Ovary (tissue), 9 donors: Measurements from ENCODE around the gene R3HDM2. TPM values are rescaled to one million over a fixed set of nuclear protein-coding genes. Genes with fewer than 3 reads are reported as not detected.

Experiments used
- DNase-seq, 5 donors: peaks; one replicate each; pipeline ENCODE4 v3.0.0-alpha.2; 2019 to 2020
- H3K27ac ChIP-seq, 2 donors: fragments of 200-600 bp; one replicate each; pipeline versions ENCODE4 v1.5.1 to v1.8.0; 2019 to 2022
- H3K27me3 ChIP-seq: fragments of 200-600 bp; one replicate; pipeline ENCODE4 v1.8.0; 2022
- H3K36me3 ChIP-seq: fragments of 200-600 bp; sonication (generic); one replicate; pipeline ENCODE4 v1.5.1; 2019
- H3K4me1 ChIP-seq: one replicate; pipeline ENCODE4 v1.8.1; 2013; ENCODE audit warnings: mild to moderate bottlenecking, moderate library complexity; ENCODE audit not compliant: insufficient read depth
- H3K4me3 ChIP-seq: fragments of 200-600 bp; sonication (generic); one replicate; pipeline ENCODE4 v1.5.1; 2017
- H3K9me3 ChIP-seq, 2 donors: fragments of 200-600 bp in 1 of 2; sonication (generic) in 1 of 2; one replicate each; pipeline versions ENCODE4 v1.5.1 to v1.8.1; 2013 to 2019; ENCODE audit warnings: mild to moderate bottlenecking in 1 of 2, moderate library complexity in 1 of 2
- CTCF ChIP-seq, 3 donors: fragments of 450-650 bp in 2 of 3; fragments of 200-600 bp in 1 of 3; IDR thresholded peaks; one replicate each; pipeline versions ENCODE4 v1.5.1 to v1.8.0; 2016 to 2022; ENCODE audit warnings: antibody characterized with exemption in 3 of 3, mild to moderate bottlenecking in 1 of 3
- EP300 ChIP-seq: sonication (generic); formaldehyde crosslinking; IDR thresholded peaks from one replicate; pipeline ENCODE4 v1.6.1; 2017; ENCODE audit warnings: antibody characterized with exemption
- POLR2A ChIP-seq: fragments of 450-650 bp; IDR thresholded peaks from one replicate; pipeline ENCODE4 v1.6.1; 2017; ENCODE audit warnings: antibody characterized with exemption, mild to moderate bottlenecking, moderate library complexity
- WGBS, 3 donors: extraction: QIAGEN DNeasy Blood & Tissue Kit in 1 of 3; methylation state at CpG; one replicate each; pipeline versions ENCODE4 v1.1.5 to v1.1.7; 2013 to 2017; 5-methylcytosine and 5-hydroxymethylcytosine counted together
- intact Hi-C, 4 donors: fragments of 100-400 bp; cut with DNase I; formaldehyde crosslinking; loops; one replicate each; pipeline versions ENCODE4 v1.11.0 to v1.15.1; 2022 to 2023
- polyA plus RNA-seq, 2 donors: library from polyadenylated mRNA; stranded (reverse); fragments of 200-250 nt in 1 of 2; fragments of 350-450 nt in 1 of 2; fragmentation: Illumina TruSeq in 1 of 2; extraction: RNeasy Lipid Tissue Mini Kit (QIAGEN cat#74804) in 1 of 2; gene quantifications; one replicate each; pipeline ENCODE4 v1.2.3, GENCODE V29; 2013 to 2014
- total RNA-seq, 7 donors: library from RNA; depleted of rRNA in 2 of 7; stranded (reverse); fragments of >200 nt in 2 of 7; fragmentation: NEBNext Ultra II Directional in 3 of 7; extraction: Animal tissue kit (Norgen Biotek cat#: 25700) in 3 of 7; gene quantifications; one replicate each; pipeline versions ENCODE4 v1.1.0 to v1.2.4, GENCODE V29; 2016 to 2023
- donor health status: DM: no; HTN: no; CAD: no; lungs with moderate emphysema.
- donor health status: DM: no; HTN: no; CAD: no.
- donor health status: Bipolar disorder and iron deficiency.
- donor health status: DM: yes; HTN: yes; CAD: no.
- donor health status: DM: no; HTN: no; CAD: no.
- donor health status: DM: yes; HTN: yes; CAD: no.

The R3HDM2 gene
- total and polyA plus RNA-seq, 9 donors: 24.3 to 81.4 (median 65.6) TPM

- intact Hi-C loops: no loop called here
- TF ChIP-seq POLR2A (peak; percentile 51), CTCF (IDR thresholded peaks at IDR 0.05) (peak; percentile 85 to 94 (median 90)), EP300 (no peak)
Observed at GRCh38 chr12:57462251-57462911, 31.5 kb upstream of the R3HDM2 start.

GRCh38 chr12:57461917-57462250, 31.0 kb upstream of the R3HDM2 start:
- no peaks in the 10 kb centered on the region for H3K27me3 ChIP-seq
- peaks cover 7% of the 10 kb centered on the region for H3K4me1 ChIP-seq
- H3K9me3 ChIP-seq: no peaks in the 10 kb centered on the region
- WGBS, 3 donors: 0 to 2% (median 1%) methylated on average over 8 to 9 of the region's 9 CpGs
- TF ChIP-seq EP300: no peak
- TF ChIP-seq CTCF (IDR thresholded peaks at IDR 0.05): no peak
- H3K4me3 ChIP-seq: peak overlapping the region; percentile 43
- no peak for DNase-seq
- H3K36me3 ChIP-seq: no peaks in the 10 kb centered on the region
- intact Hi-C loops: no loop called here
- H3K27ac ChIP-seq: peak overlapping the region in 1 of 2 donors; percentile 60

More at GRCh38 chr12:57462251-57462911, 31.5 kb upstream of the R3HDM2 start:
- Histone ChIP-seq H3K27ac (peak overlapping the region; percentile 49 to 60), H3K36me3 (no peaks in the 10 kb centered on the region), H3K4me1 (peaks cover 7% of the 10 kb centered on the region), H3K27me3 (no peaks in the 10 kb centered on the region), H3K9me3 (no peaks in the 10 kb centered on the region), H3K4me3 (peak overlapping the region; percentile 43)
- peak; percentile 78 to 89 (median 87) for DNase-seq
- WGBS, 3 donors: 0 to 1% (median 0%) methylated on average over 27 to 28 of the region's 28 CpGs

- TF ChIP-seq CTCF (IDR thresholded peaks at IDR 0.05) (no peak), EP300 (no peak), POLR2A (no peak)
- peak overlapping the region in 1 of 2 donors; percentile 60 for H3K27ac ChIP-seq
- intact Hi-C loops: no loop called here
- H3K9me3 ChIP-seq: no peaks in the 10 kb centered on the region
- peaks cover 7% of the 10 kb centered on the region for H3K4me1 ChIP-seq
- peak overlapping the region; percentile 43 for H3K4me3 ChIP-seq
- no peaks in the 10 kb centered on the region for H3K36me3 ChIP-seq
- DNase-seq: peak; percentile 50 to 80 (median 76)
- no peaks in the 10 kb centered on the region for H3K27me3 ChIP-seq
- WGBS, 3 donors: 1% methylated on average over 30 to 32 of the region's 32 CpGs
Observed at GRCh38 chr12:57461276-57461916, 30.6 kb upstream of the R3HDM2 start.

GRCh38 chr12:57460841-57461275, 30.0 kb upstream of the R3HDM2 start:
- Histone ChIP-seq H3K36me3 (no peaks in the 10 kb centered on the region), H3K9me3 (no peaks in the 10 kb centered on the region), H3K4me1 (peaks cover 7% of the 10 kb centered on the region), H3K27me3 (no peaks in the 10 kb centered on the region), H3K4me3 (peak overlapping the region; percentile 43), H3K27ac (no peak overlapping the region)
- TF ChIP-seq POLR2A: no peak
- TF ChIP-seq CTCF (IDR thresholded peaks at IDR 0.05): no peak
- no peak for TF ChIP-seq EP300
- peak in 3 of 5 donors; percentile 53 to 59 (median 57) for DNase-seq
- WGBS, 3 donors: 0 to 2% (median 0%) methylated on average over 12 to 19 of the region's 19 CpGs
- intact Hi-C loops: no loop called here
